ENCODE measurements around the gene RCCD1.
A peak's percentile ranks its signal among the peaks of the same experiment; 100 is the strongest.
"Not testable (repeated sequence)": the region's sequence is repeated elsewhere in the genome, so short reads cannot be mapped to it uniquely, and the experiment has no call there.

Gene RCCD1, protein sequence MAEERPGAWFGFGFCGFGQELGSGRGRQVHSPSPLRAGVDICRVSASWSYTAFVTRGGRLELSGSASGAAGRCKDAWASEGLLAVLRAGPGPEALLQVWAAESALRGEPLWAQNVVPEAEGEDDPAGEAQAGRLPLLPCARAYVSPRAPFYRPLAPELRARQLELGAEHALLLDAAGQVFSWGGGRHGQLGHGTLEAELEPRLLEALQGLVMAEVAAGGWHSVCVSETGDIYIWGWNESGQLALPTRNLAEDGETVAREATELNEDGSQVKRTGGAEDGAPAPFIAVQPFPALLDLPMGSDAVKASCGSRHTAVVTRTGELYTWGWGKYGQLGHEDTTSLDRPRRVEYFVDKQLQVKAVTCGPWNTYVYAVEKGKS

DNA sequence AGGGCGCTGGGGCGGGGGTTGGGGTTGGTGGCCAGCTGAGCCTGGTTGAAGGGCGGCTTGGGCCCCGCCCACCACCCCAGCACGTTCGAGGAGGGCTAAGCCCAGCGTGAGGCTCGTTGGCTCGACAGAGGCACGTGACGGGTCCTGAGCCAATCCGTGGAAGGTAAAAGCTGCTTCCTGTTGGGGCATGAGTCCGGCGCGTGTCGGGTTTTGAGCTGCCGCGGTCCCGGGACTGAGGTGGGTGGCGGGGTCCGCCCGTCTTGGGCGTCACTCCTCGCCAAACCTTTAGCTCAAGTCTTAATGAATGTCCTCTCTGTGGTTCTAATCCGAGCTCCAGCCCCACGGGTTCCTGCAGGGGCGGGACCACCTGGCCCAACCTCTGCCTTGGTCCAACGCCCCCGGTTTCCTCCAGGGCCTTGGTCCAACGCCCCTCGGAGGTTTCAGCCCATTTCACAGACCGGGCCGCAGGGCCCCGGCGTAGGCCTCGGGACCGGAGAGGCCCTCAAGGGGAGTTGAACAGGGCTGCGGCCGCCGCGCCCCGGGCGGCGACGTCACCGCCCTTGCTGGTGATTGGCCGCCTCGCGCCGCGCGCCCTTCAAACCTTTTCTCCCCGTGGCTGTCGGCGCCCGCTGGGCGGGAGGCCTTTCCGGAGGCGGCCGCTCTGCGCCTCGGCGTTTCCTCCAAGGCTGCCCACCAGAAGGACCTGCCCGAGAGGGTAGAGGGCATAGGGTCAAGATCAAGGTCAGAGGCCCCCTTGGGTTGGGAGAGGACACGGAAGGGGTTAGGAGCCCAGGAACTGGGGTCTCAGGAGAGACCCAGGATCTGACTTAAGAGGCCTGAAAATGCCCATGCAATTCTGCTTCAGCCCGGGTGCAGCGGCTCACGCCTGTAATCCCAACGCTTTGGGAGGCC is at the start of gene RCCD1:
Gene RCCD1 (plus strand): TSS at position 173 of the 912 bp plus-strand sequence. CDS start 1,851 bp downstream, outside the sequence.
- H3K4me3 ChIP-seq (ENCODE audit: low read depth, low read length): peak within 1 kb of the TSS; percentile 56

DNA sequence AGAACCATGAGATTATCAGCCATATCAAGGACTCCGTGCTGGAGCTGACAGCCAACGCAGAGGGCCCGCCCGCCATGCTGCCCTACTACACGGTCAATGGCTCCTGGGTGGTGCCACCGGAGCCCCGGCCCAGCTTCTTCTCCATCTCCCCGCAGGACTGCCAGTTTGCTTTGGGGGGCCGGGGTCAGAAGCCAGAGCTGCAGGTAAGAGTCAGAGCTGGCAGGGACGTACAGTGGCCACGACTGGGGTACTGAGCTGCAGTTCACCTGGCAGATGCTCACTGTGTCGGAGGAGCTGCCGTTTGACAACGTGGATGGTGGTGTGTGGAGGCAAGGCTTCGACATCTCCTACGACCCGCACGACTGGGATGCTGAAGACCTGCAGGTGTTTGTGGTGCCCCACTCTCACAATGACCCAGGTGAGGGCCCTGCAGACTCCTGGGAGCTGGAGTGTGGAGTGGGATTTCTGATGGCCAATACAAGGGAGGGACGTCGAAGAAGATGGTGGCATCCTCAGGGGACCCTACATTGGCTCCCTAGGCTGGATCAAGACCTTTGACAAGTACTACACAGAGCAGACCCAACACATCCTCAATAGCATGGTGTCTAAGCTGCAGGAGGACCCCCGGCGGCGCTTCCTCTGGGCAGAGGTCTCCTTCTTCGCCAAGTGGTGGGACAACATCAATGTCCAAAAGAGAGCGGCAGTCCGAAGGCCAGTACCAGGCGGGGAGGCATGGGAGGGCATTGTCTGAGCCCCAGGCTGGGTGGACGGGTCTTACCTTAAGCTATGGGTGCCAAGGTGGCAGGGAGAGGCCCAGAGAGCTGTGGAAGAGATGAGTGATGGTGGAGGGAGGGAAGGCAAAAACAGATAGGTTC is 49.1 kb upstream of the RCCD1 start:
- H3K4me3 ChIP-seq (ENCODE audit: low read depth, low read length): no peak overlapping the region

DNA sequence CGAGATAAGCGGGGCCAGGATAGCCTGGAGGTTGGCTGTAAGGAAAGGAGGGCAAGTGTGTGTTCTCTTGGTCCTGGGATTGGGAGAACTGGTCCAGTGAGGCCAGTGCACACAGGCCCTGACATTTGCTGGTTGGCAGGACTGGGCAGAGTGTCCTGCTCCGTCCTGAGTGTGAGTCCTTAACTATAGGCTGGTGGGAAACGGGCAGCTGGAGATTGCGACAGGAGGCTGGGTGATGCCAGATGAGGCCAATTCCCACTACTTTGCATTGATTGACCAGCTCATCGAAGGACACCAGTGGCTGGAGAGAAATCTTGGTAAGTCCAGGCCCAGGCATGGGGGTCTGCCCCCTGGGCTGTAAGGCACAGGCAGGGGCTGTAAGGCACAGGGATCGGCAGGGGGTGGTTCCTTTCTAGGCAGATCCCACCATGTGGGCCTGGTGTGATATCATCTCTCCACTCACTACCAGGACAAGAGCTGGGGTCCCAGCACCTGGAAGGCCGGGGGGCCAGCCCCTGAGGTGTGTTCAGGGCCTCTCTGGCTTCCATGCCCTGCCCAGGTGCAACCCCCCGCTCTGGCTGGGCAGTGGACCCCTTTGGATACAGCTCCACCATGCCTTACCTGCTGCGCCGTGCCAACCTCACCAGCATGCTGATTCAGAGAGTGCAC is 48.4 kb upstream of the RCCD1 start:
- H3K4me3 ChIP-seq (ENCODE audit: low read depth, low read length): no peak overlapping the region

DNA sequence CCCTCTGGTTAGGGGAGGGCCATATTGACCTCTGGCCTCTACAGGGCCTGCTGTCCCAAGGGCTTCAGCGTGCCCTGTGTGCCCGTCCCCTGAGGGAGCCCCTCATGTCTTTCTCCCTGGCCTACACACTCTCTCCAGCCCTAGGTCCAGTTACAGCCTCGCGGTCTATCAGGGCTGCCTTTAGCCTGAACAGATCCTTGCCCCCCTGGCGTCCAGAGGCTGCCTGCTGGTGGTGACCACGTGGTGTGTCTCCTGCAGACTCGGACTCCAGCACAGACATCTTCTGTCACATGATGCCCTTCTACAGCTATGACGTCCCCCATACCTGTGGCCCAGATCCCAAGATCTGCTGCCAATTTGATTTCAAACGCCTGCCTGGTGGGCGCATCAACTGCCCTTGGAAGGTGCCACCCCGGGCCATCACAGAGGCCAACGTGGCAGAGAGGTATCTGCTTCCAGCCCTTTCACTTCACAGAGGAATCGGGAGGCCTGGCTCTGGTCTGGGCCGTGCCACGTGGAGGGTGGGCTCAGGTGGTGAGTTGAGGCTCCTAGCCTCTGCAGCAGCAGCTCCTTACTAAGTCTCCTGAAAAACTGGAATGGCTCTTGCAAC is 47.5 kb upstream of the RCCD1 start:
- H3K4me3 ChIP-seq (ENCODE audit: low read depth, low read length): no peak overlapping the region

DNA sequence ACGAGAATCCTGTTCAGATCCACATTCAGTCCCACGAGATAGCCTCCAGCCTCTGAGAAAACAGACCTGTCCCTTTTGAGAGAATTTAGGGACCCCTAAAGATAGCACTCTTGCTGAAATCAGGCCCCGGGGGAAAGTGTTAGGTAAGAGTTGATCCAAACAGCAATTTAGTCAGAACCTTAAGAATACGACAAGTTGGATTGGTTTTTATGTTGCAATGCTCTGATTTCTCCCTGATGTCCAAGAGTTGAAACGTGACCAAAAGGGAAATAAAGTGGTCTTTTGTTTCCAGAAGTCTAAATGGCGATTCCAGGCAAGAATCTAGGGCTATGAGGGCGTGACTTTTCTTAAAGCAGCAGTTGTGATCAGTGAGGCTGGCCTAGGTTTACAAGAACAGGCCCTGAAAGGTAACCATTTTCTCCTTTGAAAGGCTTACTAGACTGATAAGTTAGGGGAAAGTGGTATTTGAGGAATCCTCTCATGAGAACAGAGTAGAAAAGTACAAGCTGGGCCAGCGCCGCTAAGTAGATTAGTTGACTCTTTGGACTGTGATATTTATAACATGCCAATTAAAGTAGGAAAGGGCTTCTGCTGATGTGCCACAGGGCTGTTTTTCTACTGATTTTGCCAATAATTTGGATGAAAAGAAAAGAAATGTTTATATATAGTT is 46.7 kb upstream of the RCCD1 start:
- H3K4me3 ChIP-seq (ENCODE audit: low read depth, low read length): no peak overlapping the region

DNA sequence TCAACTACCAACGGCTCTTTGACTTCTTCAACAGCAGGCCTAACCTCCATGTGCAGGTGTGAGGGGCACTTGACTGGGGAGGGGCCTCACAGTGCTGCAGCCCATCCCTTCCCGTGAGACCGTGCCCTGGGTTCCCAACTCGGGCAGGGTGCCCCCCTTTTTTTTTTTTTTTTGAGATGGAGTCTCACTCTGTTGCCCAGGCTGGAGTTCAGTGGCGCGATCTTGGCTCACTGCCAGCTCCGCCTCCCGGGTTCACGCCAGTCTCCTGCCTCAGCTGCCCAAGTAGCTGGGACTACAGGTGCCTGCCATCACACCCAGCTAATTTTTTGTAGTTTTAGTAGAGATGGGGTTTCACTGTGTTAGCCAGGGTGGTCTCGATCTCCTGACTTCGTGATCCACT is 45.2 kb upstream of the RCCD1 start:
- not testable (repeated sequence) for H3K4me3 ChIP-seq (ENCODE audit: low read depth, low read length)

DNA sequence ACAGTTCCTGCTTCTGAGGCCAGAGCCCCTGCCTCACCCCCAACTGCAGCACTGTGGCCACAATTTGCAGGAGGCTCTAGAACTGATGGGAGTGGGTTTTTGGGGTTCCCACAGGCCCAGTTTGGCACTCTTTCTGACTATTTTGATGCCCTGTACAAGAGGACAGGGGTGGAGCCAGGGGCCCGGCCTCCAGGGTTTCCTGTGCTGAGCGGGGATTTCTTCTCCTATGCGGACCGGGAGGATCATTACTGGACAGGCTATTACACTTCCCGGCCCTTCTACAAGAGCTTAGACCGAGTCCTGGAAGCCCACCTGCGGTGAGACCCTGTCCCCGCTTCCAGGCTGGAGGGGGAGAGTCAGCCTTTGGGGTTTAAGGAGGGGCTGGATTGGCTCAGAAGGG is 44.7 kb upstream of the RCCD1 start:
- H3K4me3 ChIP-seq (ENCODE audit: low read depth, low read length): no peak overlapping the region

DNA sequence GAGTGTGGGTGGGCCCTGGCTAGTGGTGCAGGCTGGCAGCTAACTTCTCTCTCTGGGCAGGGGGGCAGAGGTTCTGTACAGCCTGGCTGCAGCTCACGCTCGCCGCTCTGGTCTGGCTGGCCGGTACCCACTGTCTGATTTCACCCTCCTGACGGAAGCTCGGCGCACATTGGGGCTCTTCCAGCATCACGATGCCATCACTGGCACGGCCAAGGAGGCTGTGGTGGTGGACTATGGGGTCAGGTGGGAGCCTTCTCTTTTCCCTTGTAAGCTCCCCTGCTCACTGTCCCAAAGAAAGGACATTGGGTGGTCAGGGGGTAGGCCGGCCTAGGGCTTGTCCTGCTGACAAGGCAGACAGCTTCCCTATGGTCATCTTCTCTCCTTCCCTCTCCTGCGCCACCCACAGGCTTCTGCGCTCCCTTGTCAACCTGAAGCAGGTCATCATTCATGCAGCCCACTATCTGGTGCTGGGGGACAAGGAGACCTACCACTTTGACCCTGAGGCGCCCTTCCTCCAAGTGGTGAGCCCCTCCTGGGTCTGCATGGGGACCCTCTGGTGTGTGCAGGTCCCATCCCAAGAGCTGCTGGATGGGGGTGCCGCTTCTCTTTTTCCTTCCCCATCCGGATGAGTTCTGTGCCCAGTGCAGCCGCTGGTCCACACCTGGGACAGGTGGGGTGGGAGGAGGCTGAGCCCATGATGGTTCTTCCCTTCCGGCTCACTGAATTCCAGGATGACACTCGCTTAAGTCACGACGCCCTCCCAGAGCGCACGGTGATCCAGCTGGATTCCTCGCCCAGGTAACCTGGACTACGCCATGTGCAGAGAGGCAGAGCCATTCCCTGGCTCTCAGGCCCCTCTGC is 44.0 kb upstream of the RCCD1 start:
- H3K4me3 ChIP-seq (ENCODE audit: low read depth, low read length): no peak overlapping the region

DNA sequence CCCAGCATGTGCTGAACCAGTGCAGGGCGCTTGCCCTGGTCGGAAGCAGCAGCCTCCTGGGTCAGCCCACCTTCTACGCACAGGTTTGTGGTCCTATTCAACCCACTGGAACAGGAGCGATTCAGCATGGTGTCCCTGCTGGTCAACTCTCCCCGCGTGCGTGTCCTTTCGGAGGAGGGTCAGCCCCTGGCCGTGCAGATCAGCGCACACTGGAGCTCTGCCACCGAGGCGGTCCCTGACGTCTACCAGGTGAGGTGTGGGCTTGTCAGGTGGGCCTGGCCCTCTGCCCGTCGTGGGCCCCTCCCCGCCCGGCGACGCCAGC is 43.4 kb upstream of the RCCD1 start:
- H3K4me3 ChIP-seq (ENCODE audit: low read depth, low read length): no peak overlapping the region

DNA sequence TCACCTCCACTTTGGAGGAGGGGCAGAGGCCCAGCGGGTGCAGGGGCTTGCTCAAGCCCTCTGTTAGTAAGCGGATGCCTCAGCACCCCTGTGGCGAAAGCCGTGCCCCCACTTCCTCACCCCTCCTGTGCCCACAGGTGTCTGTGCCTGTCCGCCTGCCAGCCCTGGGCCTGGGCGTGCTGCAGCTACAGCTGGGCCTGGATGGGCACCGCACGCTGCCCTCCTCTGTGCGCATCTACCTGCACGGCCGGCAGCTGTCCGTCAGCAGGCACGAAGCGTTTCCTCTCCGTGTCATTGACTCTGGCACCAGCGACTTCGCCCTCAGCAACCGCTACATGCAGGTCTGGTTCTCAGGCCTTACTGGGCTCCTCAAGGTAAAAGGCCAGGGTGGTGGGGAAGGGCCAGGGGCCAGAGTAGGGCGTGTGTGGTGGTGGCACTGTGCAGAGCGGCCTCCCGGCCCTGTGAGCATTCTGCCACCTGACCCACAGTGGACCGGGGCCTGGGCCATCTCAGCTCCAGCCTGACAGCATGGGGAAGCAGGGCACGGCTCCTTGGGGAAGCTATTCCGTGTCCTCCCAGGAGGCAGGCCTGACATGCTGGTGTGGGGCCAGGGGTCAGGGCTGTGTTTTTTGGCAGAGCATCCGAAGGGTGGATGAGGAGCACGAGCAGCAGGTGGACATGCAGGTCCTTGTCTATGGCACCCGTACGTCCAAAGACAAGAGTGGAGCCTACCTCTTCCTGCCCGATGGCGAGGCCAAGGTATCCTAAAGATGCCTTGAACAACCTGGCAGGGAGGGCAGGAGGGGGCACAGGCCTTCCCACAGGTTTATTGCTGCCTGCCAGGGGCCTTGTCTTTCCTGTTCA is 42.5 kb upstream of the RCCD1 start:
- H3K4me3 ChIP-seq (ENCODE audit: low read depth, low read length): no peak overlapping the region

DNA sequence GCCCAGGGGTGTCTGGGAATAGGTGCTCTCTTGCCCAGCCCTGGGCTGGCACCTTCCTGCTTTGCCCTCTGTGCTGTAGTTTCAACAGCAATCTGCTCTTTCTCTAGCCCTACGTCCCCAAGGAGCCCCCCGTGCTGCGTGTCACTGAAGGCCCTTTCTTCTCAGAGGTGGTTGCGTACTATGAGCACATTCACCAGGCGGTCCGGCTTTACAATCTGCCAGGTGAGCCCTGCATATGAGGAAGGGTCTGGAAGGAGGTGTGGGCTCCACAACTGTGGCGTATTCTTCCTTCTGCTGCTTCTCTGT is 42.0 kb upstream of the RCCD1 start:
- H3K4me3 ChIP-seq (ENCODE audit: low read depth, low read length): no peak overlapping the region

DNA sequence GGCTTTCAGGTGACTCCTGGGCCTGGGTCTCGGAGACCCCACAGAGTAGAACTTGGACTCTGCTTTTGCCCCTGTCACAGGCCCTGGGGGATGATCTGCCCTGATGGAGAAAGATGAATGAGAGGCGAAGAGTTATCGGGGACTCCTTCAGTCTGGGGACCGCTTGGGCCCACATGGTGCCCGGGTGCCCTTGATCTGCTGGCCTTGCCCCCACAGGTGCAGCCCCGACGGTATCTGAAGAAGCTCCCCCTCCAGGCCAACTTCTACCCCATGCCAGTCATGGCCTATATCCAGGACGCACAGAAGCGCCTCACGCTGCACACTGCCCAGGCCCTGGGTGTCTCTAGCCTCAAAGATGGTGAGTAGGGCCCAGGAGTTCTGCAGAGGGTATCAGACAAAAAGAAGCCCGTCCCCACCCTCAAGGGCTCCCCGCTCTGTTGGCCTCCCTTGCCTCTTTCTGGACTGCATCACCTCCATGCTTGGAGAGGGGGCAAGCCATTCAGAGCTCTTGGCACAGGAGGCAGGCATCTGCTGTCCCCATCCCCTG is 41.2 kb upstream of the RCCD1 start:
- H3K4me3 ChIP-seq (ENCODE audit: low read depth, low read length): no peak overlapping the region

DNA sequence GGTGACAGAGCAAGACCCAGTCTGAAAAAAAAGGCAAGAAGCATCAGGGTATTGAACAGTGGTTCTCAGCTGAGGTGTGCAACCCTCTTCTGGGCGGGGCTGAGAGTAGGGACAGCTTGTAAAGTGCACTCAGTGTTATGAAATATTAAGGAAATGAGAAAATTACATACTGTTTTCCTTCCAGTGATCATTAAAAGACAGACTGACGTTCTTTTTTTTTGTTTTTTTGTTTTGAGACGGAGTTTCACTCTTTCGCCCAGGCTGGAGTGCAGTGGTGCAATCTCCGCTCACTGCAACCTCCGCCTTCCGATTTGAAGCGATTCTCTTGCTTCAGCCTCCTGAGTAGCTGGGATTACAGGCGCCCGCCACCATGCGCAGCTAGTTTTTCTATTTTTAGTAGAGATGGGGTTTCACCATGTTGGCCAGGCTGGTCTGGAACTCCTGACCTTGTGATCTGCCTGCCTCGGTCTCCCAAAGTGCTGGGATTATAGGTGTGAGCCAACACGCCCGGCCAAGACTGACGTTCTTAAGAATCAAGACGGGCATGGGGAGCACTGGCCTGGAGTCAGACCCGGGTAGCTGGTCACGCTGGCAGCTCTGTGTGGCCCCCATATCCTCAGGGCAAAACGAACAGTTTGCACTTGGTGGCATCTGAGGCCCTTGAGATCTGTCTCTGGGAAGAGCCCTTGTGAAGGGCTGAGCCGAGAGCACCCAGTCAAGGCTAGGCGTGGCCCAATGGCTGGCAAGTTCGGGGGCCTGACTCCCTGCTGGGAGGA is 40.2 kb upstream of the RCCD1 start:
- H3K4me3 ChIP-seq (ENCODE audit: low read depth, low read length): no peak overlapping the region

DNA sequence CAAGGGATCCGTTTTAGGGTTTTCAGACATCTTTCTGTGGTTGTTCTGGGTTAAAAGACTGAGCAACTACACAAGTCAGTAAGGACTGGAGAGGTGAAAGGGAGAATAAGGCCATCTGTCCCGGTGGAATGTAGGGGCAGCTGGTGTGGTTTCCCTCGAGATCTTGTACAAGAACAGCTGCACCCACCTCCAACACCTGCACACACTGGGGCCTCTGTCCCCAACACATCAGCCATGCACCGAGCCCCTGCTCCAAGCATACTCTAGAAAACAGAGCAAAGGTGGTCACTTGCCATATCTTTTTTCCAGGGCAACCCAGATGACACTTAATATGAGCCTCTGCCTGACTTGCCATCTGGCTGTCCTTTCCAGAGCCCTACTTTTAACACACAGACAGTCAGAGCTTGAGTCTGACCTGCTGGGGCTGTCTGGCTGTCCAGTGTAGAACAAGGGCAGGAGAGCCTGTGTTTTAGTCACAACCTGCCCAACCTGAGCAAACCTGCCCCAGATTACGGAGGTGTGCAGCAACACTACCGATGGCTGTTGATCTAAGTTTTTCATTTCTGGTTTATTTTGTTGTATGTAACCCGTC is 39.4 kb upstream of the RCCD1 start:
- H3K4me3 ChIP-seq (ENCODE audit: low read depth, low read length): no peak overlapping the region

DNA sequence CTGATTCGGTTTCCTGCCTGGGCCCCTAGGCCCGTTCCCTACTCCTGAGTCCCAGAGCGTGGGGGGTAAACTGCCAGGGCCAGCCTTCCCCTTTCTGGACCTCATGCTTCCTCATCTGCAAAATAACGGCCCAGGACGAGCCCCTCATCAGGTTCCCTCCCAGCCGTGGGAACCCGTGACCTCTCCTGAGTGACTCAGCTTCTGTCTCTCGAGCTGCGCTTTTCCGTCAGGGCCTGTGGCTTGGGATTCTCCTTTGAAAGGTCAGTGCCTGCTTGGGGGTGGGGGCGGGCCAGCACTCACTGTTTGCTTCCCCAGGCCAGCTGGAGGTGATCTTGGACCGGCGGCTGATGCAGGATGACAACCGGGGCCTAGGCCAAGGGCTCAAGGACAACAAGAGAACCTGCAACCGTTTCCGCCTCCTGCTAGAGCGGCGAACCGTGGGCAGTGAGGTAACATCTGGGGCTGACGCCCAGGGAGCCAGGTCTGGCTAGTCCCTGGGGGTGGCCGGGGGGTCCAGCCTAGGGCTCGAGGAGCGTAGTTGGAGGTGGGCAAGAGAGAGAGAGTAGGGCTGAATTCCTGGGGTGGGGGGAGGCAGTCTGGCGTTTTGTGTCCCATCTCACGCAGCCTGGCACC is 38.8 kb upstream of the RCCD1 start:
- no peak overlapping the region for H3K4me3 ChIP-seq (ENCODE audit: low read depth, low read length)

DNA sequence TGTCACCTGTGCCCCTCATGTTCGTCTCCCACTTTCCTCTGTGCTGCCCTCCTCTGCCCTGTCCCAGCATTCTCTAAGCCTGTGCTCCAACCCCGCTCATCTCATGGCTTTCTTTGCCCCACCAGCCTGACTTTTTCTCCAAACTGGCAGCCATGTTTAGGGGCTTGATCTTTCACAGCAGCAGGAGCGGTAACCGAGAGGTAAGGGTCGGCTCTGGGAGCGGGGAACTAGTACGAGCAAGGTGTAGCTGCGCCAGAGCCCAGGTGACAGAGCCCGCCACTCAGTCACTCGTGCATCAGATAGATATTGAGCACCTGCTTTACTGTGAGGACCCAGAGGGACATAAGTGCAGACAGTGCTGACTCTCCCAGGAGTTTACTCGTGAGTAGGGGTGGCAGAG is 38.2 kb upstream of the RCCD1 start:
- H3K4me3 ChIP-seq (ENCODE audit: low read depth, low read length): no peak overlapping the region
